ENCODE measurements around the gene CMTM8.

Gene CMTM8

GRCh38 chr3:32297366-32297765, 58.9 kb downstream of the CMTM8 start:
- no peak for DNase-seq (ENCODE audit: low spot score)
- no peak for TF ChIP-seq CTCF (conservative IDR thresholded peaks at IDR 0.05; ENCODE audit: low read depth)
- CTCF ChIA-PET, result interaction anchor here (0.5 to 0.6 kb wide), 2 partner anchors 9 to 27 kb away, joined by 3 to 4 read pairs; no protein-coding TSS in a partner anchor
- no peak overlapping the region for H3K27ac ChIP-seq
- POLR2A ChIA-PET (ENCODE audit: low non-redundant PET), result no interaction called here

GRCh38 chr3:32301426-32301825, 62.9 kb downstream of the CMTM8 start:
- no peak for TF ChIP-seq CTCF (conservative IDR thresholded peaks at IDR 0.05; ENCODE audit: low read depth)
- ChIA-PET CTCF (no interaction called here), POLR2A (ENCODE audit: low non-redundant PET) (no interaction called here)
- no peak for DNase-seq (ENCODE audit: low spot score)
- no peak overlapping the region for H3K27ac ChIP-seq

- ChIA-PET CTCF (no interaction called here), POLR2A (ENCODE audit: low non-redundant PET) (no interaction called here)
- DNase-seq (ENCODE audit: low spot score), result no peak
- no peak for TF ChIP-seq CTCF (conservative IDR thresholded peaks at IDR 0.05; ENCODE audit: low read depth)
- H3K27ac ChIP-seq, result no peak overlapping the region
These were observed 64.3 kb downstream of the CMTM8 start for GRCh38 chr3:32302601-32303398.

- DNase-seq (ENCODE audit: low spot score), result no peak
- ChIA-PET CTCF (no interaction called here), POLR2A (ENCODE audit: low non-redundant PET) (no interaction called here)
- no peak overlapping the region for H3K27ac ChIP-seq
- TF ChIP-seq CTCF (conservative IDR thresholded peaks at IDR 0.05; ENCODE audit: low read depth), result no peak
These were observed 64.9 kb downstream of the CMTM8 start for GRCh38 chr3:32303399-32303747.

GRCh38 chr3:32303977-32304881, 65.7 kb downstream of the CMTM8 start:
- POLR2A ChIA-PET (ENCODE audit: low non-redundant PET), result no interaction called here
- CTCF ChIA-PET, result no interaction called here
- no peak for DNase-seq (ENCODE audit: low spot score)
- H3K27ac ChIP-seq, result no peak overlapping the region
- TF ChIP-seq CTCF (conservative IDR thresholded peaks at IDR 0.05; ENCODE audit: low read depth), result no peak

- no peak for DNase-seq (ENCODE audit: low spot score)
- POLR2A ChIA-PET (ENCODE audit: low non-redundant PET), result no interaction called here
- CTCF ChIA-PET, result no interaction called here
- no peak overlapping the region for H3K27ac ChIP-seq
- TF ChIP-seq CTCF (conservative IDR thresholded peaks at IDR 0.05; ENCODE audit: low read depth), result no peak
These were observed 66.9 kb downstream of the CMTM8 start for GRCh38 chr3:32305361-32305876.
